Activated T-helper 1 cell treated with anti-CD3 and anti-CD28 coated beads, Interleukin-12 subunit alpha, Interleukin-12 subunit beta, Interleukin-2, Interleukin-4 antibody, amounts not matched to agents 30 ng/mL and 10 ng/mL and 1 ng/mL, durations not matched to agents 14 hours and 24 hours and 36 hours (primary cell): ENCODE measurements around the gene GLDC. TPM values are rescaled to one million over a fixed set of nuclear protein-coding genes. Genes with fewer than 3 reads are reported as not detected.
A peak's percentile ranks its signal among the peaks of the same experiment; 100 is the strongest.
"Not testable (repeated sequence)": the region's sequence is repeated elsewhere in the genome, so short reads cannot be mapped to it uniquely, and the experiment has no call there.

ENCODE experiments used
- DNase-seq: peaks from one replicate; pipeline ENCODE4 v3.0.0; 2021; ENCODE audit warnings: low spot score
- H3K27ac Mint-ChIP-seq: one replicate; pipeline ENCODE4 v1.8.0; 2021; ENCODE audit warnings: mild to moderate bottlenecking, mixed read lengths
- H3K27me3 Mint-ChIP-seq: one replicate; pipeline ENCODE4 v1.8.0; 2022; ENCODE audit warnings: mild to moderate bottlenecking, moderate library complexity, mixed read lengths; ENCODE audit not compliant: insufficient read depth
- H3K36me3 Mint-ChIP-seq: one replicate; pipeline ENCODE4 v1.8.0; 2021; ENCODE audit warnings: low read depth, mixed read lengths
- H3K4me1 Mint-ChIP-seq: one replicate; pipeline ENCODE4 v1.8.0; 2021; ENCODE audit warnings: low read depth, mixed read lengths
- H3K4me3 Mint-ChIP-seq: one replicate; pipeline ENCODE4 v1.8.0; 2021; ENCODE audit warnings: mild to moderate bottlenecking, moderate library complexity, mixed read lengths
- H3K9me3 Mint-ChIP-seq: one replicate; pipeline ENCODE4 v1.8.0; 2021; ENCODE audit warnings: mixed read lengths
- intact Hi-C: fragments of 100-400 bp; cut with micrococcal nuclease; formaldehyde crosslinking; loops from one replicate; pipeline ENCODE4 v1.15.1; 2024
- total RNA-seq: library from RNA; stranded (reverse); gene quantifications from 2 replicates; pipeline ENCODE4 v1.2.3, GENCODE V29; 2022

GLDC gene
- total RNA-seq, 1 donor from 2014 or later, result 1.4 TPM

DNA sequence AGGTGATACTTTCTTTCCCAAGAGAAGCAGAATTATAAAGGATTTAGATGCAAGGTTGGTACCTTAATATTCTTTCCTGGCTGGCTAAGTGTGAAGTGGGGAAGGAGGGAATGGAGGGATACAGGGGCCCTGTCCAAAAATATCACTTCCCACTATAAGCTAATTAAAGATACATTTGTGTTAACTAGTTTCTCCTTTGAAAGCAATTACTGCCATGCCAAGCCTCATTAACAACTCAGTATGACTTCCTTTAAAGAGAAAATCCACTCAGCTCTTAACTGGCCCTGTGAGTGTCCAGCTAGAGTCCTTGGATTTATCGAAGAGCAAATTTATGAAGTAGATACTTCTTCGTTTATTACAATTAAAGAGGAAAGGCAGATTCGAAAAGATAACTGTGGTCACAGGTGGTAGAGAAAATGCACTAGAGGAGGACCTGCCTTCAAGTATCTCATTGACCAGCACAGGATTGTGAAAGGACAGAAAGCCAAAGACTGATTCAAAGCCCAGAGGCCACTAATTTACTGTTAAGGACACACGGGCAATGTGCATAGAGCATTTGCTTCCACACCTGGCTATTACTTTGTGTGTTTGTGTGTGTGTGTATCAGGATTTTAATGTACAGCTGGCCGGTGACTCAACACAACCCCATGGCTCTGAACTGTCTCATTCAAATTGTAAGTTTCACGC, 11.2 kb upstream of the GLDC start:
- Mint-ChIP-seq H3K27ac (no peak overlapping the region), H3K4me3 (no peak overlapping the region), H3K9me3 (no peaks in the 10 kb centered on the region), H3K27me3 (peaks cover 15% of the 10 kb centered on the region), H3K36me3 (no peaks in the 10 kb centered on the region), H3K4me1 (peaks cover 6% of the 10 kb centered on the region)
- intact Hi-C loops, result no loop called here
- no peak for DNase-seq

DNA sequence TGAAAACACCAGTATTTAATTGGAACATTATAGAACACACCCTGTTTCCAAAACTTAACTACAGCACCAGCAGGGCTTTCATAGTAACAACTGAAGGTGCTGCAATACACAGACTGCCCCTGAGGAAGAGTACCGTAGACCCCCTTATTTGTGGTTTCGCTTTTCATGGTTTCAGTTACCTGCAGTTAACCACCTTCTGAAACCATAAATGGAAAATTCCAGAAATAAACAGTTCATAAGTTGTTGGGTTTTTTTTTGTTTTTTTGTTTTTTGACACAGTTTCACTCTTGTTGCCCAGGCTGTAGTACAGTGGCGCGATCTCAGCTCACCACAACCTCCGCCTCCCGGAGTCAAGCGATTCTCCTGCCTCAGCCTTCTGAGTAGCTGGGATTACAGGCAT, 9.5 kb upstream of the GLDC start:
- DNase-seq, result no peak
- H3K27ac Mint-ChIP-seq, result no peak overlapping the region
- H3K9me3 Mint-ChIP-seq, result no peaks in the 10 kb centered on the region
- H3K36me3 Mint-ChIP-seq, result no peaks in the 10 kb centered on the region
- no peak overlapping the region for H3K4me3 Mint-ChIP-seq
- intact Hi-C loops, result no loop called here
- H3K4me1 Mint-ChIP-seq, result peaks cover 6% of the 10 kb centered on the region
- H3K27me3 Mint-ChIP-seq, result peaks cover 22% of the 10 kb centered on the region

DNA sequence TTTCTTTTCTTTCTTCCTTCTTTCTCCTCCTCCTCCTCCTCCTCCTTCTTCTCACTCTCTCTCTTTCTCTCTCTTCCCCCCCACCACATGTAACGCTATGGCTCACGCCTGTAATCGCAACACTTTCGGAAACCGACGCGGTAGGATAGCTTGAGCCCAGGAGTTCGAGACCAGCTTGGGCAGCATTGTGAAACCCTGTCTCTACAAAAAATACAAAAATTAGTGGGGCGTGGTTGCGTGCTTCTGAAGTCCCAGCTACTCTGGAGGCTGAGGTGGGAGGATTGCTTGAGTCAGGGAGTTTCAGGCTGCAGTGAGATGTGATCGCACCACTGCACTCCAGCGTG, 736 bp upstream of the GLDC start:
- intact Hi-C loops, result no loop called here
- no peak for DNase-seq
- H3K27me3 Mint-ChIP-seq, result peaks cover 63% of the 10 kb centered on the region

DNA sequence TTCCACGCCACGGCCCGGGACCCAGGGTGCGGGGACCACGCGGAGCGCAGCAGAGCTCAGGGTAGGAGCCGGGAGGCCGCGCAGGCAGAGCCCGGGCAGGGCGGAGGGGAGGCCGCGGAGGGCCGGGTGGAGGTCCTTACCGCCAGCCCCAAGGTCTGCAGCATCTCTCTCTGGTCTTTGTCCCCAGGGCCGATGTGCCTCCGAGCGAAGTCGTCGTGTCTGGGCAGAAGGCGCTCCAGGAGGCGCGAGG, 499 bp downstream of the GLDC start:
- Mint-ChIP-seq H3K27me3 (peaks cover 57% of the 10 kb centered on the region), H3K4me3 (peak overlapping the region; percentile 74), H3K4me1 (peaks cover 19% of the 10 kb centered on the region)
- intact Hi-C loops, result loop anchor here (1.0 kb wide), 1 partner anchor 36 kb away; no protein-coding TSS in a partner anchor
- not testable (repeated sequence) for H3K9me3 Mint-ChIP-seq, DNase-seq, H3K27ac Mint-ChIP-seq, H3K36me3 Mint-ChIP-seq

More for the DNA sequence above, 736 bp upstream of the GLDC start:
- Mint-ChIP-seq H3K4me1 (peaks cover 19% of the 10 kb centered on the region), H3K9me3 (no peaks in the 10 kb centered on the region), H3K36me3 (peaks cover 3% of the 10 kb centered on the region), H3K4me3 (peak overlapping the region; percentile 77), H3K27ac (peak overlapping the region; percentile 59)

DNA sequence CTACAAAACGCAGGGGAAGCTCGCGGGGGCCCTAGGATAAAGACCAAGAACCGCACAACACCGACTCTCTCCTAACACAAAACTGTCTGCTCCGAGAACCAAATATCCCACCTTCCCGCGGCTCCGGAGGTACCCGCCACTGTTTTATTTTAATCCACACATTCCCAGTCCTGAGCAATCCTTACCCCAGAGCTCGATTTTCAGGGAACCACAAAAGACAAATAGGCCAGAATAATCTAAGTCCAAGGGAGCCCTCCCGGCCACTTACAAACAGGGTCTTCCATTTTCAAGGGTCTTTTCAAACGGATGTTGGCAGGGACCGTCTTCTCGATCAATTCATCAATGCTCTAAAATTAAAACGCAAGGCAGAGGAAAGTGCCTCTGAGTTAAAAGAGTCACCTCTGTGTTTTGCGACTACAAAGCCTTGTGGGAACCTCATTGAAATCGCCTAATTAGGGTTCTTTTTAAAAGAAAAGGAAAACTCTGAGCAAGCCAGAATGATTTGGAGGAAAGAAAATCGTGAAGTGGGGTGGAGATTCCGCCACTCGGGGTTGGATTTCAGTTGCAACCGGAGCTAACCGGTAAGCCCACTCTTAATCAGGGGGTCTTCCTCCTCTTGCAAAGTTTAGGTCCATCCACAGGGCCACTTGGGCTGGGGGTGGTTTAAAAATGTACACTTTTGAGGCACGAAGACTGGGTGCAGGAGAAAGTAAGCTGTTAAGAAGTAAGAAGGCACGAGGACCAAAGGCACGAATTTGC, 1.0 kb downstream of the GLDC start:
- Mint-ChIP-seq H3K27me3 (peaks cover 57% of the 10 kb centered on the region), H3K4me3 (peak overlapping the region; percentile 74), H3K36me3 (peaks cover 3% of the 10 kb centered on the region), H3K27ac (no peak overlapping the region), H3K4me1 (peaks cover 19% of the 10 kb centered on the region), H3K9me3 (no peaks in the 10 kb centered on the region)
- no peak for DNase-seq
- intact Hi-C loops, result loop anchor here (1.0 kb wide), 1 partner anchor 37 kb away; no protein-coding TSS in a partner anchor

DNA sequence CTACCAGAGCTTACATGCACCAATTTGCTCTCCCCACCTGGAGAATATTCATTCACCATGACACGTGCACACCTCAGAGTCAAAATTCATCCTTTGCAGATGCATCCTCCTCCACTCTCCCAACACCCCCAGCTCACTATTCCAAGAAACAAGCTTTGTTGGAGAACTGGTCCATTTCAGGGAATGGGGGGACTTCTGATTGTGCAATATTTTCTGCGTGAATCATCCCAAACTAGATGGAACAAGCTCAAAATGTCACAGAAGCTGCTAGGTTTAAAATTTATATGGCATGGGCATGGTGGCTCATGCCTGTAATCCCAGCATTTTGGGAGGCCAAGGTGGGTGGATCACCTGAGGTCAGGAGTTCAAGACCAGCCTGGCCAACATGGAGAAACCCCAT, 3.6 kb downstream of the GLDC start:
- Mint-ChIP-seq H3K9me3 (no peaks in the 10 kb centered on the region), H3K27me3 (peaks cover 51% of the 10 kb centered on the region)
- intact Hi-C loops, result no loop called here

DNA sequence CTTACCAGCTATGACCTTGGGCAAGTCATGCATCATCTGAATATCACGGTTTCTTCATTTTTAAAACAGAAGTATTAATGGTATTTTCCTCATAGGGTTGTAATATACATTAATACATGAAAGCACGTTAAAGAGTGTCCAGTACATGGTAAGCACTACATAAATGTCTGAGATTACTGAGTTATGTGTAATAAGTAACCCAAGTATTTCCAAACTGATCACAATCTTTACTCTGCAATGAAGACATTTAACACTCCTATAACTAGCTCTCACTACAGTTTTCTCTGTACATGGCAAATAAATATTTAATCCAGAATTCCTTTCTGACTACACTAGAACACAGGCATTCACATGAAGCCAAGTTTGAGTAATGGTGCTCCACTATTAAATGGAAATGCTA, 4.0 kb downstream of the GLDC start:
- Mint-ChIP-seq H3K27ac (no peak overlapping the region), H3K36me3 (peaks cover 3% of the 10 kb centered on the region), H3K4me1 (peaks cover 19% of the 10 kb centered on the region), H3K9me3 (no peaks in the 10 kb centered on the region), H3K27me3 (peaks cover 50% of the 10 kb centered on the region), H3K4me3 (no peak overlapping the region)
- intact Hi-C loops, result no loop called here
- DNase-seq, result no peak

More for the DNA sequence above, 3.6 kb downstream of the GLDC start:
- peaks cover 19% of the 10 kb centered on the region for H3K4me1 Mint-ChIP-seq
- DNase-seq, result no peak
- no peak overlapping the region for H3K27ac Mint-ChIP-seq
- no peak overlapping the region for H3K4me3 Mint-ChIP-seq
- peaks cover 3% of the 10 kb centered on the region for H3K36me3 Mint-ChIP-seq

DNA sequence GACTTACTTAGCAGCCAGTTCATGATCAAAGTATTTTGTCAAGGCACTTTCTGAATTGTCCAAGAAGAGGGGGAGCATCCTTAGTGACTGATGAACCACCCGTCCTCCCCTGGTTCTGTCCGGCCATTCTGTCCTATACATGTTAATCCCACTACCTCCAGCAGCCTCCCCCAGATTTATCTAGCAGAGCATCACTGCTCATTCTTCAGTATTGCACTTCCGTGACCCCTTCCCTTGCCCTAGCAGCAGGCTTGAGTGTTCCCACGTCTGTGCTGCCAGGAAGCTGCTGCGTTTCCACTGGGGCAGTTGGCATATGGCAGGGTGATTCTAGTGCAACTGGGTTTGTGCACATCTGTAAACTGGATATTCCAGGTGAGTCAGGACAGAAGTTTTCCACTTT, 4.5 kb downstream of the GLDC start:
- H3K27me3 Mint-ChIP-seq, result peaks cover 45% of the 10 kb centered on the region
- no peaks in the 10 kb centered on the region for H3K9me3 Mint-ChIP-seq
- intact Hi-C loops, result no loop called here
- peaks cover 3% of the 10 kb centered on the region for H3K36me3 Mint-ChIP-seq
- H3K4me3 Mint-ChIP-seq, result no peak overlapping the region
- no peak overlapping the region for H3K27ac Mint-ChIP-seq
- no peak for DNase-seq
- peaks cover 15% of the 10 kb centered on the region for H3K4me1 Mint-ChIP-seq

DNA sequence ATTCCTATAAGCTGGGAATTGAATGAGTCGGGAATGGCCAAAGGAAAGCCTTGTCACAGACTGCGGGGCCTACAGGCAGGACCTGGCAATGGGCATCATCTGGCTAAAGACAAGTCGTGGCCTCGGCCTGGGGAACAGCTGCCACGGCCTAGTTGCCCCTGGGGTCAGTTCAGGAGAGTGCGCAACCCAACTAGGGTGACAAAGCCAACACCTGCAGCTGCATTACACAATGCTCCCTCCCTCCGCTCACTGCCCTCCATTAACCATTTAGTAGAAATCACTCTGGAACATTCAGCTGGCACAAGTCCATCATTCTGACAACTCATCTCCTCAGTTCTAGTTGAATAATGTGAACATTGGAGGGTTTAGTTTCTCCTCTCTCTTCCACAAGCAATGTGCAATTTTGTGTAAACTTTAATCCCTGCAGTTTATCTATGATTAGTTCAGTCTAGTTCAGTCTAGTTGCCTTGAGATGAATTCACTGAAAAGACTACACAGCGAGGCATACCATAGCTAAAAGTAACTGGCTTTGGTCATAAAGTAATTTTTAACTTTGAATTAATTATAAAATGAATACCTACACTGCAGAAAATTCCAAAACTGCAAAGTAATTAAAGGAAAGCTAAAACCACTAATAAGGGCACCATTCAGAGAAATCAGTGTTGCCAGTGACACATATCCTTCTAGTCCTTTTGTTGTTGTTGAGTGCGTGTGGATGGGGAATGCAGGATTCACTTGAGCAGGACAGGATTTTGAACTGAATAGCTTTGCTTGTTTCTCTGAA, 5.1 kb downstream of the GLDC start:
- Mint-ChIP-seq H3K9me3 (no peaks in the 10 kb centered on the region), H3K36me3 (peaks cover 3% of the 10 kb centered on the region), H3K4me1 (peaks cover 9% of the 10 kb centered on the region), H3K27ac (no peak overlapping the region), H3K27me3 (peaks cover 39% of the 10 kb centered on the region), H3K4me3 (no peak overlapping the region)
- intact Hi-C loops, result no loop called here
- DNase-seq, result no peak

DNA sequence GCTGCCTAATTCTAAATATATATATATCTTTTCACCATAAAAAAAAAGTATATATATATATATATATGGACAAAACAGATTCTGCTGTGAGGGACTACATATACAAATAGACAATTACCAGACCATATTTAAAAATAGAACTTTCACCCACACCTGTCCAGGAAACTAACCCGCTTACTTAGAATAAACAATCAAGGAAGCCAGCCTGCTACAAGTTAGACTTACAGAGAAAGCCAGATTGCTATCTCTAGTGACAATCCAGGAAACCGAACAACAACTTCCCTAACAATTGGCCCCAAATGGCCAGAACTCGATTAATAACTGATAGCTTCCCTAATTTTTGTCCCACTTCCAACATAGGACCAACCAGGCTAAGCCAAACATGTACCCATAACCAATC, 5.9 kb downstream of the GLDC start:
- intact Hi-C loops, result no loop called here
- Mint-ChIP-seq H3K9me3 (no peaks in the 10 kb centered on the region), H3K4me1 (peaks cover 6% of the 10 kb centered on the region), H3K27me3 (peaks cover 35% of the 10 kb centered on the region), H3K27ac (no peak overlapping the region), H3K36me3 (peaks cover 3% of the 10 kb centered on the region), H3K4me3 (no peak overlapping the region)
- no peak for DNase-seq

DNA sequence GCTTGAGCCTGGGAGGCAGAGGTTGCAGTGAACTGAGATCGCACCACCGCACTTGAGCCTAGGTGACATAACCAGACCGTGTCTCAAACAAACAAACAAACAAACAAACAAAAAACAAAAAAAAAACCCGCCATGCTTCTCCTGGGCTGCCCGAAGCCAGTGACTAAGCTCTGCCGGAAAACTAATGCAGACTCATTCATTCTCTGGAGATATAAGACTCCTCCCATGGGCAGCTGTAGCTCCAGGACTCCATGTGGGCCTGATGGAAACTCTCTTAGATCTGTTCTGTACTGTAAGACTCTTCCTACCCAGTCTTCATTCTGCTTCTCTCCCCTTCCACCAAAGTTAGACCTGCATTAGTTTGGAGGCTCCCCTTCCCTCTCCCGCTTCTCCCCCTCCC, 11.1 kb downstream of the GLDC start:
- Mint-ChIP-seq H3K36me3 (no peaks in the 10 kb centered on the region), H3K9me3 (no peaks in the 10 kb centered on the region), H3K4me3 (no peak overlapping the region), H3K27me3 (peaks cover 10% of the 10 kb centered on the region), H3K27ac (no peak overlapping the region), H3K4me1 (no peaks in the 10 kb centered on the region)
- no peak for DNase-seq
- intact Hi-C loops, result no loop called here

DNA sequence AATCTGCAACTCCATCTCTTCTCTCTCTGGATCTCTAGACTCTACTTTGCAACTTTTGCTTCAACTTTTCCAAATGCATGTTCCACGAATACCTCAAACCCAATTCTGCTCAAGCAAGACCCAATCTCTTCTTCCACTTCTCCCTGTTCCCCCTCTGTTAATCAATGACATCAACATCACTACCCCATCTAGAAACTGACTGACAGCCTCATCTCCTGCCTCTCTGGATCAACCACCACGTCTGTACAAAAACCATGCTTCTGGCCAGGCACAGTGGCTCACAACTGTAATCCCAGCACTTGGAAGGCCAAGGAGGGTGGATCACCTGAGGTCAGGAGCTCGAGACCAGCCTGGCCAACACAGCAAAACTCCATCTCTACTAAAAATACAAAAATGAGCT, 12.2 kb downstream of the GLDC start:
- Mint-ChIP-seq H3K27me3 (peaks cover 6% of the 10 kb centered on the region), H3K27ac (no peak overlapping the region), H3K4me1 (no peaks in the 10 kb centered on the region), H3K9me3 (no peaks in the 10 kb centered on the region), H3K36me3 (no peaks in the 10 kb centered on the region), H3K4me3 (no peak overlapping the region)
- intact Hi-C loops, result no loop called here
- DNase-seq, result no peak

DNA sequence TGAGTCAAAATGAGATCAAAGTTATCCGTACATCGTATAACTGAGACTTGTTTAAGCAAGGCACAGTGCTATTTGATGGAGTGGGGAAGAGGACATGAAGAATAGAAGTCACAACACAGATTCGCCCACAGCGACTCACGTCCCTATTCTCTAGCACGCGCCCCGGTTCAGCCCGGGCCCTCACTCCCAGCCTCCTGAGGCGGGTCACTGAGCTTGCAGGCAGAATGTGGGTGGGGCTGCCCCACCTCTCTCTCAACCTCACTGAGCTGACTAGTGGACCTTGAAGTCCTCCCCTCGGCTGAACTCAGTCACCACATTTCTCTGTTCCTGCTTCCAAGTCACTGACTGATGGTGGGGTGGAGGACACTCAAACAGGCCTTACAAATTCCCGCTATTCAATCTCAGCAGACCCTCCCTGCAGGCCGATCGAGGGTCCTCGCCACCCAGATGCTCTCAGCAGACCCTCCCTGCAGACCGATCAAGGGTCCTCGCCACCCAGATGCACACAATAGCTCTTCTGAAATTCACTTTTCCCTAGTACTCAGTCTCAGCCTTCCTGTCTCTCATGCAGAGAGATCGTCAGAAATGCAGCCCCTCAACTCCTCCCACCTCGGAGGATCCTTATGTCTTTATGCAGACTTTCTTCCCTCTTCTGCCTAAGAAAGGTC, 12.9 kb downstream of the GLDC start:
- Mint-ChIP-seq H3K4me1 (no peaks in the 10 kb centered on the region), H3K27ac (no peak overlapping the region), H3K27me3 (peaks cover 12% of the 10 kb centered on the region), H3K9me3 (no peaks in the 10 kb centered on the region), H3K4me3 (no peak overlapping the region), H3K36me3 (no peaks in the 10 kb centered on the region)
- DNase-seq, result no peak
- intact Hi-C loops, result no loop called here
